ENCODE results near the gene HOMER2. TPM values are rescaled to one million over a fixed set of nuclear protein-coding genes. Genes with fewer than 3 reads are reported as not detected.
"Not testable (repeated sequence)": the region's sequence is repeated elsewhere in the genome, so short reads cannot be mapped to it uniquely, and the experiment has no call there.

HOMER2 gene
- total RNA-seq, 1 experiment from 2014 or later: 40.4 TPM

DNA sequence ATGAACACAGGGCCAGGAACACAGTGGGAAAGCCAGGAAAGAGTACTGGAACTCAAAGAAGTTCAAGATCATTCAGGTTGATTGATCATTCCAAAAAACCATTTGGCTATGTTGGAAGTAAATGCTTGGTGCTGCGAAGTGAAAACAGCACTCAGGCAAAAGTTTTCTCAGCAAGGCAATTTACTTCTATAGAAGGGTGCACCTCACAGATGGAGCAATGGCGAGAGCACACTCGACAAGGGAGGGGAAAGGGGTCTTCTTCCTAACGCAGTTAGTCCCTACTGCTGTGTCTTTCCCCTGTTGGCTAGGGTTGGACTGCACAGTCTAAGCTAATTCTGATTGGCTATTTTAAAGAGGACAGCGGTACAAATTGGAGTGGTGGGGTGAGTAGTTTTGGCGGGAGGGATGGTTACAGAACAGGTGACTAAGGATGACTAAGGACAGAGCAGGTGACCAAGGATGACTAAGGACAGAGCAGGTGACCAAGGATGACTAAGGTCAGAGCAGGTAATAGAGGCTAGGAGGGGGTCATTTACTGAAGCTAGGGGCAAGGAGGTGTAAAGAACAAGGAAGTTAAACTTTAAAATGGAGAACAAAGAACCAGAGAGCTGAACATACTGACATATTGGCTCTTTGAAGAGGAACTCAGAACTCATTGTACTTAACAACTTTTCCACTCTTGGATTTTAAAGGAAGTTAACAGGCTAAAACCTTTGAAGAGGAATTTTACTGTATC lies 43.3 kb downstream of the HOMER2 start:
- DNase-seq (ENCODE audit: low spot score): no peak
- in situ Hi-C loops (cut with HindIII; ENCODE audit: low sequenced_read_pairs): no loop called here

DNA sequence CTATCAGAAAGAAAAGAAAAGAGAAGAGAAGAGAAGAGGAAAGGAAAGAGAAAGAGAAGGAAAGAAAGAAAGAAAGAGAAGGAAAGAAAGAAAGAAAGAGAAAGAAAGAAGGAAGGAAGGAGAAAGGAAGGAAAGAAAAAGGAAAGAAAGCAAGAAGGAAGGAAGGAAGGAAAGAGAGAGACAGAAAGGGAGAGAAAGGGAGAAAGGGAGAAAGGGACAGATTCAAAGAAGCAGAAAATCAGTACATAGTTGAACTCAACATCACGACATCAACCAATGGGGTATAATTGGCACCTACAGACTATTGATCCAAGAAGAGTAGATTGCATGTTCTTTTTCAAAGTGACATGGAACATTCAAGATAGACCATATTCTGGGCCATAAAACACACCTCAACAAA lies 45.2 kb downstream of the HOMER2 start:
- DNase-seq (ENCODE audit: low spot score): no peak
- in situ Hi-C loops (cut with HindIII; ENCODE audit: low sequenced_read_pairs): no loop called here

DNA sequence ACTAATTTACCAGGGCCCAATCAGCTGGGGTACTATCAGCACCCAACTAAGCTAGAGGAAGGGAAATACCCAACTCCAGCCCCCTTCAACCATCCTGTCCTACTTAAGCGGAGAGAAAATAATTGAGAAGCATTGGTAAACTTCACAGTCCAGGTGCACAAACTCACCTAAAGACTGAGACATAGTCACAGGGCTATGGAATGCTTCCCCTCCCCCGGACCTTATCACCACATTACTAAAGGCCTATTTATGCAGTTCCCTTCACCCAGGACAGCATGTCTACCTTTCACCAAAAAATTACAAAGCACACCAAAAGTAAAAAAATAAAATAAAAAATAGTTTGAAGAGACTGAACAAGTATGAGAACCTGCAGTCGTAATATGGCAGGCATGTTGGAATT lies 47.9 kb downstream of the HOMER2 start:
- in situ Hi-C loops (cut with HindIII; ENCODE audit: low sequenced_read_pairs): no loop called here

DNA sequence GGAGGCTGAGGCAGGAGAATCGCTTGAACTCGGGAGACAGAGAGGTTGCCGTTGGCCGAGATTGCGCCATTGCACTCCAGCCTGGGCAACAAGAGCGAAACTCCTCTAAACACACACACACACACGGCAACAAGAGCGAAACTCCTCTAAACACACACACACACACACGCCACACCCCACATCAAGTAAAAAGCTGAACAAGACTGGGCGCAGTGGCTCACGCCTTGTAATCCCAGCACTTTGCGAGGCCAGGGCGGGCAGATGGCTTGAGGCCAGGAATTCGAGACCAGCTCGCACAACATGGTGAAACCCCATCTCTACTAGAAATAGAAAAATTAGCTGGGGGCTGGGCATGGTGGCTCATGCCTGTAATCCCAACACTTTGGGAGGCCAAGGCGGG lies 49.0 kb downstream of the HOMER2 start:
- in situ Hi-C loops (cut with HindIII; ENCODE audit: low sequenced_read_pairs): no loop called here
- DNase-seq (ENCODE audit: low spot score): no peak

More for the DNA sequence above, 47.9 kb downstream of the HOMER2 start:
- DNase-seq (ENCODE audit: low spot score): no peak

DNA sequence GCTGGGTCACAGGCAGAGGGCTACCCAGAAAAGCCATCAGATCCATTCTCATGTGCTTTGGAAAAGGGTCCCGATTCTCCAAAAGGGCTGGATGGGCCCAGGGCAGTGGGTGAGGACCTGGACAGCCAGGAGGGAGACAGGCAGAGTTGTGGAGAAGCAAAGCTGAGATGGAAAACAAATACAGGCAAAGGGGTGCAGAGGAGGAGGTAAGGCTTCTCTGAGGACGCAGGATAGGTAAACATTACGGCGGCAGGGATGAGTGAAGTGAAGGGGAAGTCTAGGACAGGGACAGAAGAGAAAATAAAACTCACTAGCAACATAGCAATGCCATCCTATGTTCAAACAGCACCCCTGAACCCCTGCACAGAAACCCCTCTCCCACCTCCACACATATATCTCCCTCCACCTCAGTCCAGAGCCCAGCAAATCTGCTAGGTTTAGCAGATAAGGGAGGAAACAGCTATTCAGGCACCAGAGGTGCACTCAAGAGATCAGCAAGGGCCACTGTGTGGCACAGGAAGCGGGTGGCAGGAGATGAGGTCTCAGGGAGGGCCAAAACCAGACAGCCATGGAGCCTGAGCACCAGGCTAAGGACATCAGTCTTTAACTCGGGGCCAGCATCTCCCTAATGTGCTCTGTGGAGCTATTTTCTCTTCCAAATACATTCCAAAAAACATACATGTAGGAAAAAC lies 51.3 kb downstream of the HOMER2 start:
- DNase-seq (ENCODE audit: low spot score): no peak
- in situ Hi-C loops (cut with HindIII; ENCODE audit: low sequenced_read_pairs): no loop called here

DNA sequence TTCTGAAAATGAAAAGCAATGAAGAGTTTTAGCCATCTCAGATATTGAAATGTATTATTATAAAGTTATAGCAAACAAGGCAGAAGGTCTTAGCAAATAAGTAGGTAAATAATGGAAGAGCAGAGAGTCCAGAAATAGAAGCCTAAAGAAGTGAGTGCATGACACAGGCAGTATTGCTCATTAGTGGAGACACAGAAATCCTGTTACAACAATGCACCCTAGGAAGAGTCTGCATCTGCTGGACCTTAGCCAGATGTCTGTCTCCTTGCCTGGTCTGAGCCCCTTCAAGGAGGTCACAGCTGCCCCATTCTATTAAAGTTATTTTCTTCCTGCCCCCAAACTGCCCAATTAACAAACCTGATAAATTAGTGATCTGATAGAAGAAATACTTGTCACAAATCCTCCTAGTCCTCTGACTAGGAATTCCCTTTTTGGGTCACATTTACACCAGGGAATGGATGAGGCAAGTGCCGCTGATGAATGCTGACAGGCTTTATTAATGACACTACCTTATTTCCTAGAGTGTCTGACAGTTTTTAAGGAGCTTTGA lies 51.9 kb downstream of the HOMER2 start:
- in situ Hi-C loops (cut with HindIII; ENCODE audit: low sequenced_read_pairs): no loop called here
- no peak for DNase-seq (ENCODE audit: low spot score)

DNA sequence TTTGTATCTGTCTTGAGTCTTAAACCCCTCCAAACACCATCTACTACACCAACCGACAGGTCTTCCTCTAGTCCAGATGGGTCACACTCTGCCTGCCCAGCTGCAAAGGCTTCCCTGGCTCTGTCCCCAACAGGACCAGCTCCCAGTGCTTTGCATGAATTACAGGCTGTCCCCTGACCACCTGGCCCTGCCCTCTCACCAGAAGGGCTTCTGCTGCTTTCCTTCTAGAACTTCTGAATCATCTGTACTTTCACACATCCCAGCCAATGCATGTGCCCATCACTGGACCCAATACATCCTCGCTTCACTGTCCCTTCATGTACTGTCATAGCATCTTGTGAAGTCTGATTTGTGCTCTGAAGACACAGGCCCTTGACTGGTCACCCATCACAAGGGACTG lies 53.6 kb downstream of the HOMER2 start:
- in situ Hi-C loops (cut with HindIII; ENCODE audit: low sequenced_read_pairs): no loop called here
- DNase-seq (ENCODE audit: low spot score): no peak

DNA sequence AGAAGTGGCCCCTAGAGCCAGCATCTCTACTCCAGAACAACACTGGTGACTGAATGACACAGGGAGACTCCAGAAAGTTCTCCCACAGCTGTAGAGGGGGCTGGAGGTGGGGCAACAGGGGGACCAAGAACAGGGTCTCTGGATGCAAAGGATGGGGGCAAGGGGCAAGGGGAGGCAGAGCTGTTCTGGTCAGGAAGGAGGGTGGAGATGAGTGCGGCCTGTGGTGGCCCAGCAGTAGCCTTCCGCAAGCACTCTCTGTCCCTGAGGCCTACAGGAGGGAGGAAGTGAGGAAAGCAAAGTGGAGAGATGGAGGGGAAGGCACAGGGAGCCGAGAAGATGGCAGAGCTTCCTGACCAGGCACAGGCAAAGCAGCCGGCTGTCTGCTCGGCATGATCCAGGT lies 56.5 kb downstream of the HOMER2 start:
- DNase-seq (ENCODE audit: low spot score): no peak
- in situ Hi-C loops (cut with HindIII; ENCODE audit: low sequenced_read_pairs): no loop called here

DNA sequence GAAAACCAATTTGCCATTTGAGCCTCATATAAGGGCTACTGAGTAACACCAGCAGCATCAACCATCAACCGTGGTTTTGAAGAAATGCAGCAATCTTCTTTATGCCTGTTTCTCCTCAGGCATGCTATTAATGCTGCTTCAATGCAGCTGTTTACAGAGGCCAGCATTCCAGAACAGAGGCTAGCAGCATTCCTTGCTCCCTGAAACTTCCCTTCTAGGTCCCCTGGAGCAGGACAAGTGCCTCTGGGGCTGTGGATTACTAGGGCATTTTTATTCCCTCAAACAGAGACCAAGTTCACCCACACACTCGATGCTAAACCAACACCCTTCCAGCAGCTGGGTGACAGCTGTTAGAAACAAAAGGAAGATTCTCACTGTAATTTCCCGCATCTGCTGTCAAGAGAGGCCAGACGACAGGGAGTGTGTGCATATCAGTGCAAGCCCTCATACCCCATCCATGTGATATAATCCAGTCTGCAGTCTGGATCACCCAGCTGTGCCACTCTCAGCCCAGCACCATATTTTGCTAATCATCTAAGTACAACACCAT lies 57.5 kb downstream of the HOMER2 start:
- in situ Hi-C loops (cut with HindIII; ENCODE audit: low sequenced_read_pairs): no loop called here
- no peak for DNase-seq (ENCODE audit: low spot score)

DNA sequence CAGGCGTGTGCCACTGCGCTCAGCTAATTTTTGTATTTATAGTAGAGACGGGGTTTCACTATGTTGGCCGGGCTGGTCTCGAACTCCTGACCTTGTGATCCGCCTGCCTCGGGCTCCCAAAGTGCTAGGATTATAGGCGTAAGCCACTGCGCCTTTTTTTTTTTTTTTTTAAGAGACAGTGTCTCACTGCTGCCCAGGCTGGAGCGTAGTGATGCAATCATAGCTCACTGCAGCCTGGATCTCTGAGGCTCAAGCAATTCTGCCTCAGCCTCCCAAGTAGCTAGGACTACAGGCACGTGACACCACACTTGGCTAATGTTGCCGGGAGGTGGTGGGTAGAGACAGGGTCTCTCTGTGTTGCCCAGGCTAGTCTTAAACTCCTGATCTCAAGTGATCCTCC lies 59.0 kb downstream of the HOMER2 start:
- in situ Hi-C loops (cut with HindIII; ENCODE audit: low sequenced_read_pairs); DNase-seq (ENCODE audit: low spot score): not testable (repeated sequence)

DNA sequence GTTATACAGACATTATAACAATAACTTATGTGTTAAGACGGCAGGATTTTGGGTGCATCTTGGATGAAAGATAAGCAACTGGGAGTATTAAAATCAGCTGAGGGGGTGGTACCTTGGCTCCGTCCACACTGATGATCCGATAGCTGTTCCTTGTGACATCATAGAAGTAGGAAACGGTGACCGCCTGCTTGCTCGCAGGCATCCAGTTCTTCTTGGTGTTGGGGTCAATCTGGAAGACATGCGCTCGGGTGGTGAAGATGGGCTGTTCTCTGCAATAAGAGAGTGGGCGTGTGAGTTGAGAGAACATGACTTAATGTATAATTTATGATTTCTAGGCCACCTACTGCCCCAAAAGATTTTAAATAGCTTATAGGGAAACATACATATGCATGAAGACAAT lies 59.9 kb downstream of the HOMER2 start:
- DNase-seq (ENCODE audit: low spot score): no peak
- in situ Hi-C loops (cut with HindIII; ENCODE audit: low sequenced_read_pairs): no loop called here

DNA sequence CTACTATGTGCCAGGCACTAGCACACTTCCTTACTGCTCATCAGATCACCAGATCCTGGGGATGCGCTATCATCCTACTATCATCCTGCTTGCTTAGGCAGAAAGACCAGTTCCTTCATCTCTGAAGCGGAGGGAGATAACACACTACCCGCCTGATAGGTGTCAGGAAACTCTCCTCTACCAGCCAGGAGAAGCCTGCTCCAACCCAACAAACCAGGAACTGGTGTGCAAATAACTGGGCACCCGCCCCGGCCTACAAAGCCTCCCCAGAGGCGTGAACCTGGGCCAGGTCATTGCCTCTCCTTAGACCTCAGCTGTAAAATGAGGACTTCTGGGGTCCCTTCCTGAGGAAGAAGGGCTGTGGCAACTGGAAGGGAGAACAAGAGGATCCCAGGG lies 61.5 kb downstream of the HOMER2 start:
- DNase-seq (ENCODE audit: low spot score): no peak
- in situ Hi-C loops (cut with HindIII; ENCODE audit: low sequenced_read_pairs): no loop called here

DNA sequence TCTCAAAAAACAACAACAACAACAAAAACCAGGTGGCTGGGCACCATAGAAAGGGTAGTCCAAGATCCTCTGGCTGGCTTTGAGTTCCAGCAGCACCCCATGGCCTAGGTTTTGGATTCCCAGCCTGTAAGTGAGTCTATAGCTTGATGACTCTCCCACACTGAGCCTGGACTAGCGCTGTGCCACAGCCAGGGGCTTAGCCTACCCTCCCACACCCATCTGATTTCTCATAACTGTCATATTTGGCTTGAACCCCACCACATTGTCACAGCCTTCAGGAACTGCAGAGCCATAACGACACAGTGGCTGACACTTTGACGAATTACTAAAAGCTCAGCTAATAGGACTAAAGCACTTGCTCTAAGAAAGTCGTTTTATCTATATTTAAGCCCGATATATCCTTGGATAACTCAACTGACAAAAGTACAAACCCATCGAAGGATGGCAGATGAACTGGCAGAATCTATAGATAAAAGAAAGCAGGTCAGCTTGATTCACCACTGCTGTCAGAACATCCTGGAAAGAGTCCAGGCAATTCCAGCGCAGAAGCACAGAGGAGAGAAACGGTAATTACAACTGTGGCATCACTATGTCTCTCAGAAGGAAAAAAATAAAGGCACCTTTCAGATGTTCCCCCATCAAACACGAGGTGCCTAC lies 62.1 kb downstream of the HOMER2 start:
- in situ Hi-C loops (cut with HindIII; ENCODE audit: low sequenced_read_pairs): no loop called here

DNA sequence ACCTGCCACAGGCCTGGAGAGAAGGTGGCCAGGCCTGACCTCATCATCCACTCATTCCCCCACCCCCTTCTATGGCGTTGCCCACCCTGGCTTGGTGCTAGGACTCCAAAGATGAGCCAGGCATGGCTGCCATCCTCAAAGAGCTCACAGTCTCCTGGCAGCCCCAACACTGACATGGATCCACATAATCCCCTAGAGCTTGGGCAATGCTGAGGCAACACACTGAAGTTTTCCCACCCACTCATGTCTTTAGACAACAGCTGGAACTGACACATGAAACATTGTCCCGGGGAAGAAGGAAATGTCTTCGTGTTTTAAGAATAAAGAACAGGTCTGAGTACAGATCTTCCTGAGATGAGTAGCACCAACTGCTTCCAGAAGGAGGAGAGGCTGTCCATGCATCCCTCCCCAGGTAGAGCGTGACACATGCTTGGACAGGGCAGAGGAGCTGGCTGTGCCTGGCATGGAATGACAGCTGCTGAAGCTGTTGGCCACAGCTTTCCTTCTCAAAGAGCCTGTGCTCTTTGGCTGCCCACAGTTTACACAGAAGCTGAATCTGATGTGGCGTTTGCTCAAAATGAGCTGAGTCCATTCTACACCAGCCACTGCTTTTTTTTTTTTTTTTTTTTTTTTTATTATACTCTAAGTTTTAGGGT lies 70.1 kb downstream of the HOMER2 start:
- no peak for DNase-seq (ENCODE audit: low spot score)
- in situ Hi-C loops (cut with HindIII; ENCODE audit: low sequenced_read_pairs): no loop called here

More for the DNA sequence above, 62.1 kb downstream of the HOMER2 start:
- DNase-seq (ENCODE audit: low spot score): peak; percentile 34

DNA sequence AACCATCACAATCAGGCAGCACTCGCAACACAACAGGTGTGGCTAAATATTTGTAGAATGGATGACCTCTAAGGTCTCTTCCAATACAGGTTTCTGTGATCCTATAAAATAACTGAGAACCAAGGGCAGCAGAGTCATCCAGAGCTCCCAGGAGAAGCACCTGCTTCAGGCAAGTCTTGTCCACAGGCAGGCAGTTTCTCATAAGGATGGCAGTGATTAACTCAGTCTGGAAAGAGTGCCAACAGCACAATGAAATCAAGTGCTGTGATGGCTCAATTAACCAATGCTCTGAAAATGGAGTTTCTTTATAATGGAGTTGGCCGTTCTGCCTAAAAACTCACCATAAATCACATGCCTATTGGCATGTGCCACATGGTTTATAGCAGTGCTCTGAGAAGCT lies 70.8 kb downstream of the HOMER2 start:
- in situ Hi-C loops (cut with HindIII; ENCODE audit: low sequenced_read_pairs): no loop called here
- DNase-seq (ENCODE audit: low spot score): no peak

DNA sequence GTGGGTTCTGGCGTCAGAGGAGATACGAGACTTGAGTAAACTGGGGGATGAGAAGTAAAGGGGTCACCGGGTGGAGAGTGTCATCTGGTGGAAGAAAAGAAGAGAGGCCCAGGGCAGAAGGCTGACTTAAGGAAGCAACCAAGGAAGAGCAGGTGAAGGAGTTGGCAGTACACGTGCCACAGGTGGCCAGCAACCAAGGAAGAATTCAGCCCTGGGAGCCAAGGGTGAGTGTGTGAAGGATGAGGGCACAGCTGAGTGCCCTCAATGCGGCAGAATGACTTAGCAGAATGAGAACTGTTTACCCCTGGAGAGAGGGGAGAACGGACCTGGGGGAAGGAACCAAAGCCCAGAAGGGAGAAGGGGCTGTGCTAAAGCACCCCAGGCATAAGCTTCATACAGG lies 71.8 kb downstream of the HOMER2 start:
- no peak for DNase-seq (ENCODE audit: low spot score)

DNA sequence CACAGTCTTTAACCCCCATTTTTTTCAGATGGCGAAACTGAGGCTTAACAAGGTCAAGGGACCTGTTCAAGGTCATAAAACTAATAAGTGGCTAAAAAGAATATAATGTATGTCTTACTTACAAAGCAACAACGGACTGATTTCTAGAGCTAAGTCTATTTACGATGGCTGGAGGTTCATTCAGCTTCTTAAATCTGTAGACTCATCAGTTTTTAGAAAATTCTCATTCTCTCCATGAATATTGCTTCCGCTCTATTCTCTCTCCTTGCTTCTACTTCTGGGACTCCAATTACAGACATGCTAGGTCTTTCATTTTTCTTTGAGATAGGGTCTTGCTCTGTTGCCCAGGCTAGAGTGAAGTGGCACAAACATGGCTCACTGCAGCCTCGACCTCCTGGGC lies 74.2 kb downstream of the HOMER2 start:
- in situ Hi-C loops (cut with HindIII; ENCODE audit: low sequenced_read_pairs): no loop called here
- no peak for DNase-seq (ENCODE audit: low spot score)

More for the DNA sequence above, 71.8 kb downstream of the HOMER2 start:
- in situ Hi-C loops (cut with HindIII; ENCODE audit: low sequenced_read_pairs): no loop called here

DNA sequence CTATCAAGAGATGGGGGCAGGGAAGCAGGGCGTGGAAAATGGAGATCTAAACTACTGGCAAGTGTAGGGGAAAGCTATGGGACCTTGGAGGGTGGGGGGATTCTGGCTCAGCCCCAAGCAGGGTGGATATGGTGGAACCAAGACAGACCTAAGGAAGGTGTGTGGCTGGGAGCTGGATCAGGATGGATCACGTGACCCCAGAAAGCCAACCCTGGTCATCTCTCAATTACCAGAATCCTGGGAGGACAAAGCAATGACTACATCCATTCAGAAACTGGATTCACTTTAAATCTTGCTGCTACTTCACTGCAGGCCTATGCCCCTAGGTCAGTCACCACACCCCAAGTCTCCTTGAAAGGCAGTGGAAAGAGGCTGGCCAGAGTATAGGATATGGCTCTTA lies 74.7 kb downstream of the HOMER2 start:
- DNase-seq (ENCODE audit: low spot score): no peak
- in situ Hi-C loops (cut with HindIII; ENCODE audit: low sequenced_read_pairs): no loop called here

DNA sequence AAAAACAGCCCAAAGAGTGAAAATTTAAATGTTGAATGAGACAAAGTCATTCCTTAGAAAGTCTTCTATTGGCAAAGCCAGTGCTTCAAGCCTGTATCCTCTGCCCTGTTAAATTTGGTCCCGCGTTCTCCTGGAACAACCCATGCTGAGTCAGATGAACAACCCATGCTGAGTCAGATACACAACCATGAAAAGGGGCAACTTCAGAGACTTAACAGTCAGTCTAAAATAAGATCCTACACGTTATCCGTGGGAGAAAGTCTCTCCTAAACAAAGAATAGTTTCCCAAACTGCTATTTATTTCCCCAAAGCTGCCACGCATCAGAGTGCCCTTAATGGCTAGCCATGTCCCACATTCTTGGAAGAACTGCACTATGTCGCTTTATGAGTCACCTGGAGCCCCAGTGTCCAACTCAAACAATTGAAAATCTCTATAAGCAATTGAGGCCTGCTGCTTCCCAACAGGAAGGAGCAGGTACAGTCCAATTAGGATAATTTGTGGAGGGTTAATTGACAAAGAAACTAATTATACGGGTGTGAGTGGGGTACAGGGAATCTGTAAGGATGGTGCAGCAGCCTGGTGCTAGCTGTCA lies 77.0 kb downstream of the HOMER2 start:
- in situ Hi-C loops (cut with HindIII; ENCODE audit: low sequenced_read_pairs): no loop called here
- no peak for DNase-seq (ENCODE audit: low spot score)

Measured in G401 (cell line).